Peyer's patch (tissue), 4 donors: ENCODE measurements around the gene ZNF385A. TPM values are rescaled to one million over a fixed set of nuclear protein-coding genes. Genes with fewer than 3 reads are reported as not detected.

Experiments
- DNase-seq, 3 donors: peaks; one replicate each; pipeline ENCODE4 v3.0.0-alpha.2; 2017 to 2019
- H3K27ac ChIP-seq, 4 donors: fragments of 200-600 bp; sonication (generic); one replicate each; pipeline ENCODE4 v1.5.1; 2016 to 2019
- H3K27me3 ChIP-seq, 2 donors: fragments of 200-600 bp; sonication (generic); one replicate each; pipeline ENCODE4 v1.5.1; 2019
- H3K36me3 ChIP-seq, 3 donors: fragments of 200-600 bp; sonication (generic); one replicate each; pipeline ENCODE4 v1.5.1; 2016 to 2019
- H3K4me1 ChIP-seq, 4 donors: fragments of 200-600 bp; sonication (generic); one replicate each; pipeline ENCODE4 v1.5.1; 2016 to 2019
- H3K4me3 ChIP-seq, 4 donors: fragments of 200-600 bp; sonication (generic); 1 replicate in 3 of 4; 2 replicates in 1 of 4; pipeline ENCODE4 v1.5.1; 2016 to 2019; ENCODE audit warnings: mild to moderate bottlenecking in 1 of 4
- H3K9me3 ChIP-seq, 4 donors: fragments of 200-600 bp; sonication (generic); one replicate each; pipeline ENCODE4 v1.5.1; 2016 to 2019; ENCODE audit warnings: mild to moderate bottlenecking in 1 of 4
- CTCF ChIP-seq, 6 experiments: fragments of 450-650 bp in 4 of 6; fragments of 200-600 bp in 2 of 6; sonication (generic) in 1 of 6; IDR thresholded peaks; one replicate each; pipeline ENCODE4 v1.5.1; 2017 to 2019; ENCODE audit warnings: antibody characterized with exemption in 6 of 6, mild to moderate bottlenecking in 3 of 6, moderate library complexity in 1 of 6
- POLR2A ChIP-seq, 2 donors: fragments of 450-650 bp; IDR thresholded peaks; one replicate each; pipeline ENCODE4 v1.5.1; 2017; ENCODE audit warnings: antibody characterized with exemption in 2 of 2, mild to moderate bottlenecking in 2 of 2, moderate library complexity in 2 of 2
- total RNA-seq, 4 donors: library from RNA; depleted of rRNA; stranded (reverse); fragments of >200 nt; gene quantifications; one replicate each; pipeline ENCODE4 v1.1.0, GENCODE V29; 2016

ZNF385A gene
- total RNA-seq, 4 donors from 2014 or later, result 7.3 to 28.1 (median 9.7) TPM

GRCh38 chr12:54363618-54364017, 20.9 kb downstream of the ZNF385A start:
- Histone ChIP-seq H3K4me1 (peaks cover 0 to 13% (median 0%) of the 10 kb centered on the region in 4 donors), H3K27ac (no peak overlapping the region), H3K4me3 (no peak overlapping the region), H3K9me3 (no peaks in the 10 kb centered on the region), H3K27me3 (no peaks in the 10 kb centered on the region), H3K36me3 (no peaks in the 10 kb centered on the region)
- no peak for TF ChIP-seq POLR2A (IDR thresholded peaks at IDR 0.05)
- DNase-seq, result no peak

- Histone ChIP-seq H3K27ac (no peak overlapping the region), H3K4me1 (peaks cover 0 to 13% (median 0%) of the 10 kb centered on the region in 4 donors), H3K4me3 (no peak overlapping the region), H3K27me3 (no peaks in the 10 kb centered on the region), H3K36me3 (no peaks in the 10 kb centered on the region), H3K9me3 (no peaks in the 10 kb centered on the region)
- TF ChIP-seq CTCF (IDR thresholded peaks at IDR 0.05) (no peak), POLR2A (IDR thresholded peaks at IDR 0.05) (no peak)
- DNase-seq, result no peak
Observed at GRCh38 chr12:54363047-54363446, 21.5 kb downstream of the ZNF385A start.

GRCh38 chr12:54360717-54361456, 23.6 kb downstream of the ZNF385A start:
- Histone ChIP-seq H3K4me1 (peaks cover 0 to 18% (median 0%) of the 10 kb centered on the region in 4 donors), H3K4me3 (no peak overlapping the region), H3K27me3 (no peaks in the 10 kb centered on the region), H3K36me3 (no peaks in the 10 kb centered on the region), H3K9me3 (no peaks in the 10 kb centered on the region), H3K27ac (no peak overlapping the region)
- DNase-seq, result peak; percentile 70 to 90 (median 83)
- TF ChIP-seq POLR2A (IDR thresholded peaks at IDR 0.05) (no peak), CTCF (IDR thresholded peaks at IDR 0.05) (peak; percentile 26 to 83 (median 72))

- Histone ChIP-seq H3K4me3 (peak overlapping the region; percentile 47 to 65 (median 57)), H3K4me1 (peaks cover 0 to 18% (median 0%) of the 10 kb centered on the region in 4 donors), H3K27ac (peak overlapping the region; percentile 62 to 77 (median 73)), H3K27me3 (no peaks in the 10 kb centered on the region), H3K9me3 (no peaks in the 10 kb centered on the region), H3K36me3 (no peaks in the 10 kb centered on the region)
- DNase-seq, result no peak
- TF ChIP-seq POLR2A (IDR thresholded peaks at IDR 0.05) (no peak), CTCF (IDR thresholded peaks at IDR 0.05) (no peak)
Observed at GRCh38 chr12:54359762-54360351, 24.7 kb downstream of the ZNF385A start.

GRCh38 chr12:54358945-54359761, 25.4 kb downstream of the ZNF385A start:
- peak overlapping the region; percentile 62 to 77 (median 73) for H3K27ac ChIP-seq
- H3K27me3 ChIP-seq, result no peaks in the 10 kb centered on the region
- peak overlapping the region; percentile 47 to 65 (median 57) for H3K4me3 ChIP-seq
- H3K9me3 ChIP-seq, result no peaks in the 10 kb centered on the region
- TF ChIP-seq CTCF (IDR thresholded peaks at IDR 0.05), result peak in 1 of 6 experiments; percentile 14
- no peak for TF ChIP-seq POLR2A (IDR thresholded peaks at IDR 0.05)
- no peaks in the 10 kb centered on the region for H3K36me3 ChIP-seq
- peaks cover 0 to 18% (median 0%) of the 10 kb centered on the region in 4 donors for H3K4me1 ChIP-seq
- DNase-seq, result peak; percentile 92 to 98 (median 97)
